Right renal pelvis (tissue), 4 donors: ENCODE data around the gene ODF2L. TPM values are rescaled to one million over a fixed set of nuclear protein-coding genes. Genes with fewer than 3 reads are reported as not detected.

Experiments used
- DNase-seq, 4 donors: peaks; one replicate each; pipeline ENCODE4 v3.0.0-alpha.2; 2013; ENCODE audit warnings: low read depth in 4 of 4, low spot score in 3 of 4, missing footprints in 1 of 4
- polyA plus RNA-seq, 4 donors: library from polyadenylated mRNA; unstranded; fragments of 120-200 nt; gene quantifications; one replicate each; pipeline ENCODE4 v1.2.1, GENCODE V29; 2013; ENCODE audit not compliant: insufficient read length in 4 of 4

The ODF2L gene
- polyA plus RNA-seq, 4 donors = 46.2 to 63.1 (median 53.6) TPM

DNA sequence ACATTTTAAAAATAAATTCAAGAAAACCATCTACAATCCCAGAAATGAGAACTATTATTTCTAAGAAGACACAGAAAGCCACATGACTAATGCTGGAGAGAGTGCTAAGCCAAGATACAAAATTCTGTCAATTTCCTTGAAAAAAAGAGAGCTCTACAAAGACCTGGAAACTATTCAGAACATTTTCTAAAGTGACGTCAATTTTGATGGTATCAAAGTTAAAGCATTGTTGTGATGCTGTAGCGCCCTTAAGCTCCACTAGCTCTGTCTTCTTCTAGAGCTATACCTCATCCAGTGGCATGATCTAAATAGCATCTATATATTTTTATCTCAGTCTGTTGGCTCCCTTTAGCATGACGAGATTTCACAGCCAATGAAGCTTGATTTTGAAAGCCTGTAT is 73.9 kb downstream of the ODF2L start:
- DNase-seq = no peak

DNA sequence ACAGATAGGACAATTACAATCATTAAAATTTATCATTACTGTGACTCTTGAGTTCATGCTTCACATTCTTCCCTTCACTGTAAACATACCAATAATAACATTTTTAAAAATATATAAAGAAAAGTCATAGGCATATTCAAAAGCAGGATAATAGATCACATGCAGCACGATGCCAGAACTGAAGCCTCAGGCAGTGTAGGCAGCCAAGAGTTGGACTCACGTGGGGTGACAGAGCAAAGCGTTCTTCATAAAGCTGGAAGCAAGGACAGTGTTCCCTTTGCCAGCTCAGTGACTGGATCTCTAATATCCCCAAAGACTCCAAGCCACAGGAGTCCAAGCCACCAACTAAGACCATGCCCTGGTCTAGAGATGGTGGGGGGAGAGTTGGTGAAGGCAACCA is 77.7 kb downstream of the ODF2L start:
- no peak for DNase-seq

DNA sequence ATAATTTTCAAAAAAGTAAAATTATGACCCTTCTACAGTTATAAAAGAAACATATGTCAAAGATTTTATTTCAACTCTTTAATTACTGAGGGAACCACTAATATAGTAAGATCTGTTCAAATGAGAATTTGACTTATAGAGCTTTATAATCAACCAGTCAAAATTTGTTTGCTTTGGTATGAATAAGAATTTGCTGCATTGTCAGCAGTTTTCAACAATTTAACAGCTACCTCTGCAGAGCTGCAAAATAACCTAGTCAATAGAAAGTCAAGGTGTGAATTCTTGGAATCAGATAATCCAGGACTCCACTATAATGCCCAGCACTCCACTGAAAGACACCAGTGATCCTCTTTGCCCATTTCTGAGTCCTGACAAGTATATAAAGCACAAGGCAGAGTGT is 78.2 kb downstream of the ODF2L start:
- DNase-seq = no peak

- no peak for DNase-seq
Observed at GRCh38 chr1:86305731-86306130, 90.4 kb downstream of the ODF2L start.

GRCh38 chr1:86303041-86303690 is 93.0 kb downstream of the ODF2L start:
- no peak for DNase-seq

Other genes starting within 250 kb of the ODF2L start
- gene COL24A1, start 239.6 kb downstream of the ODF2L start, polyA plus RNA-seq = 1 to 10 TPM; 1.8 to 2.2 (median 1.9) TPM
- gene CLCA2, start 27.8 kb upstream of the ODF2L start, polyA plus RNA-seq = under 1 TPM in 3 of 4 donors, not detected in 1; 0.03 to 0.32 (median 0.07) TPM
- not detected for gene CLCA1, start 72.6 kb upstream of the ODF2L start, polyA plus RNA-seq
- gene CLCA4, start 150.8 kb upstream of the ODF2L start, polyA plus RNA-seq = not detected